ENCODE data around the gene PJVK. TPM values are rescaled to one million over a fixed set of nuclear protein-coding genes. Genes with fewer than 3 reads are reported as not detected.
A peak's percentile ranks its signal among the peaks of the same experiment; 100 is the strongest.

Gene PJVK
- total and polyA plus RNA-seq, 2 of the 13 experiments (the other 11 are each of a cell fraction or from before 2014, with no cell fraction given), result 1.2 to 2.6 TPM

GRCh38 chr2:178414266-178415247 lies 36.6 kb upstream of the PJVK start (continued):
- TF ChIP-seq, protein P1, sequence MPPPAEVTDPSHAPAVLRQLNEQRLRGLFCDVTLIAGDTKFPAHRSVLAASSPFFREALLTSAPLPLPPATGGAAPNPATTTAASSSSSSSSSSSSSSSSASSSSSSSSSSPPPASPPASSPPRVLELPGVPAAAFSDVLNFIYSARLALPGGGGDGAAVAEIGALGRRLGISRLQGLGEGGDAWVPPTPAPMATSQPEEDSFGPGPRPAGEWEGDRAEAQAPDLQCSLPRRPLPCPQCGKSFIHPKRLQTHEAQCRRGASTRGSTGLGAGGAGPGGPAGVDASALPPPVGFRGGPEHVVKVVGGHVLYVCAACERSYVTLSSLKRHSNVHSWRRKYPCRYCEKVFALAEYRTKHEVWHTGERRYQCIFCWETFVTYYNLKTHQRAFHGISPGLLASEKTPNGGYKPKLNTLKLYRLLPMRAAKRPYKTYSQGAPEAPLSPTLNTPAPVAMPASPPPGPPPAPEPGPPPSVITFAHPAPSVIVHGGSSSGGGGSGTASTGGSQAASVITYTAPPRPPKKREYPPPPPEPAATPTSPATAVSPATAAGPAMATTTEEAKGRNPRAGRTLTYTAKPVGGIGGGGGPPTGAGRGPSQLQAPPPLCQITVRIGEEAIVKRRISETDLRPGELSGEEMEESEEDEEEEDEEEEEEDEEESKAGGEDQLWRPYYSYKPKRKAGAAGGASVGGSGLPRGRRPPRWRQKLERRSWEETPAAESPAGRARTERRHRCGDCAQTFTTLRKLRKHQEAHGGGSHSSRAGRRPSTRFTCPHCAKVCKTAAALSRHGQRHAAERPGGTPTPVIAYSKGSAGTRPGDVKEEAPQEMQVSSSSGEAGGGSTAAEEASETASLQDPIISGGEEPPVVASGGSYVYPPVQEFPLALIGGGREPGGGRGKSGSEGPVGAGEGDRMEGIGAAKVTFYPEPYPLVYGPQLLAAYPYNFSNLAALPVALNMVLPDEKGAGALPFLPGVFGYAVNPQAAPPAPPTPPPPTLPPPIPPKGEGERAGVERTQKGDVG (CRISPR knock-in tag; IDR thresholded peaks at IDR 0.05; ENCODE audit: borderline replicate concordance), result 0 out of 2 replicates have a peak, but pooled peaks have one; percentile 55
- no peak for TF ChIP-seq PCBP2 (optimal IDR thresholded peaks at IDR 0.05; ENCODE audit: low read depth, low read length, poor library complexity, severe bottlenecking)
- TF ChIP-seq SKIL (CRISPR knock-in tag; IDR thresholded peaks at IDR 0.05; ENCODE audit: borderline replicate concordance), result no peak
- TF ChIP-seq, protein P2, sequence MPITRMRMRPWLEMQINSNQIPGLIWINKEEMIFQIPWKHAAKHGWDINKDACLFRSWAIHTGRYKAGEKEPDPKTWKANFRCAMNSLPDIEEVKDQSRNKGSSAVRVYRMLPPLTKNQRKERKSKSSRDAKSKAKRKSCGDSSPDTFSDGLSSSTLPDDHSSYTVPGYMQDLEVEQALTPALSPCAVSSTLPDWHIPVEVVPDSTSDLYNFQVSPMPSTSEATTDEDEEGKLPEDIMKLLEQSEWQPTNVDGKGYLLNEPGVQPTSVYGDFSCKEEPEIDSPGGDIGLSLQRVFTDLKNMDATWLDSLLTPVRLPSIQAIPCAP (CRISPR knock-in tag; IDR thresholded peaks at IDR 0.05; ENCODE audit: low read depth), result no peak
- peak; percentile 47; the same call in 1 of the 2 replicates for TF ChIP-seq HDAC1 (CRISPR knock-in tag; IDR thresholded peaks at IDR 0.05)
- no peak for TF ChIP-seq ASH2L (IDR thresholded peaks at IDR 0.05; ENCODE audit: insufficient read length, low read depth, low read length)
- TF ChIP-seq ZFP36L2 (CRISPR knock-in tag; IDR thresholded peaks at IDR 0.05), result no peak
- TF ChIP-seq, protein P3, sequence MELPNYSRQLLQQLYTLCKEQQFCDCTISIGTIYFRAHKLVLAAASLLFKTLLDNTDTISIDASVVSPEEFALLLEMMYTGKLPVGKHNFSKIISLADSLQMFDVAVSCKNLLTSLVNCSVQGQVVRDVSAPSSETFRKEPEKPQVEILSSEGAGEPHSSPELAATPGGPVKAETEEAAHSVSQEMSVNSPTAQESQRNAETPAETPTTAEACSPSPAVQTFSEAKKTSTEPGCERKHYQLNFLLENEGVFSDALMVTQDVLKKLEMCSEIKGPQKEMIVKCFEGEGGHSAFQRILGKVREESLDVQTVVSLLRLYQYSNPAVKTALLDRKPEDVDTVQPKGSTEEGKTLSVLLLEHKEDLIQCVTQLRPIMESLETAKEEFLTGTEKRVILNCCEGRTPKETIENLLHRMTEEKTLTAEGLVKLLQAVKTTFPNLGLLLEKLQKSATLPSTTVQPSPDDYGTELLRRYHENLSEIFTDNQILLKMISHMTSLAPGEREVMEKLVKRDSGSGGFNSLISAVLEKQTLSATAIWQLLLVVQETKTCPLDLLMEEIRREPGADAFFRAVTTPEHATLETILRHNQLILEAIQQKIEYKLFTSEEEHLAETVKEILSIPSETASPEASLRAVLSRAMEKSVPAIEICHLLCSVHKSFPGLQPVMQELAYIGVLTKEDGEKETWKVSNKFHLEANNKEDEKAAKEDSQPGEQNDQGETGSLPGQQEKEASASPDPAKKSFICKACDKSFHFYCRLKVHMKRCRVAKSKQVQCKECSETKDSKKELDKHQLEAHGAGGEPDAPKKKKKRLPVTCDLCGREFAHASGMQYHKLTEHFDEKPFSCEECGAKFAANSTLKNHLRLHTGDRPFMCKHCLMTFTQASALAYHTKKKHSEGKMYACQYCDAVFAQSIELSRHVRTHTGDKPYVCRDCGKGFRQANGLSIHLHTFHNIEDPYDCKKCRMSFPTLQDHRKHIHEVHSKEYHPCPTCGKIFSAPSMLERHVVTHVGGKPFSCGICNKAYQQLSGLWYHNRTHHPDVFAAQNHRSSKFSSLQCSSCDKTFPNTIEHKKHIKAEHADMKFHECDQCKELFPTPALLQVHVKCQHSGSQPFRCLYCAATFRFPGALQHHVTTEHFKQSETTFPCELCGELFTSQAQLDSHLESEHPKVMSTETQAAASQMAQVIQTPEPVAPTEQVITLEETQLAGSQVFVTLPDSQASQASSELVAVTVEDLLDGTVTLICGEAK (IDR thresholded peaks at IDR 0.05), result no peak
- TF ChIP-seq, protein P3 (CRISPR knock-in tag; IDR thresholded peaks at IDR 0.05), result no peak
- peak; percentile 40; the same call in 1 of the 2 replicates for TF ChIP-seq MED1 (CRISPR knock-in tag; IDR thresholded peaks at IDR 0.05)
